Stomach smooth muscle (tissue), 2 donors: ENCODE measurements around the gene MINDY2.
A peak's percentile ranks its signal among the peaks of the same experiment; 100 is the strongest.

Source experiments
- H3K27ac ChIP-seq: one replicate; pipeline ENCODE4 v1.7.0; 2013; ENCODE audit warnings: mild to moderate bottlenecking, low read length, inconsistent platforms
- H3K27me3 ChIP-seq, 2 donors: one replicate each; pipeline ENCODE4 v1.7.0; 2013; ENCODE audit warnings: low read length in 2 of 2; ENCODE audit not compliant: insufficient read depth in 2 of 2, control insufficient read depth in 1 of 2
- H3K36me3 ChIP-seq, 2 donors: one replicate each; pipeline ENCODE4 v1.7.0; 2013; ENCODE audit warnings: low read length in 2 of 2; ENCODE audit not compliant: control insufficient read depth in 2 of 2, insufficient read depth in 2 of 2
- H3K4me1 ChIP-seq: one replicate; pipeline ENCODE4 v1.7.0; 2013; ENCODE audit warnings: low read length; ENCODE audit not compliant: control insufficient read depth, insufficient read depth
- H3K4me3 ChIP-seq, 2 donors: one replicate each; pipeline ENCODE4 v1.7.0; 2013; ENCODE audit warnings: low read length in 2 of 2
- H3K9ac ChIP-seq, 2 donors: one replicate each; pipeline ENCODE4 v1.7.0; 2013; ENCODE audit warnings: low read length in 2 of 2, mild to moderate bottlenecking in 1 of 2
- H3K9me3 ChIP-seq, 2 donors: one replicate each; pipeline ENCODE4 v1.7.0; 2013; ENCODE audit warnings: low read length in 2 of 2; ENCODE audit not compliant: control insufficient read depth in 2 of 2
- donor health status: healthy.
- donor health status: Pancreatic carcinoma.

The MINDY2 gene

GRCh38 chr15:58741032-58741431, 30.1 kb upstream of the MINDY2 start:
- Histone ChIP-seq H3K36me3 (no peaks in the 10 kb centered on the region), H3K4me3 (no peak overlapping the region), H3K9me3 (no peaks in the 10 kb centered on the region), H3K4me1 (no peaks in the 10 kb centered on the region), H3K27me3 (no peaks in the 10 kb centered on the region), H3K27ac (no peak overlapping the region), H3K9ac (no peak overlapping the region)

GRCh38 chr15:58742022-58742813, 28.9 kb upstream of the MINDY2 start:
- Histone ChIP-seq H3K9me3 (no peaks in the 10 kb centered on the region), H3K27me3 (no peaks in the 10 kb centered on the region), H3K36me3 (no peaks in the 10 kb centered on the region), H3K27ac (no peak overlapping the region), H3K4me3 (no peak overlapping the region), H3K9ac (no peak overlapping the region), H3K4me1 (peaks cover 4% of the 10 kb centered on the region)

GRCh38 chr15:58742819-58743502, 28.1 kb upstream of the MINDY2 start:
- Histone ChIP-seq H3K4me3 (no peak overlapping the region), H3K27ac (no peak overlapping the region), H3K9ac (no peak overlapping the region), H3K36me3 (no peaks in the 10 kb centered on the region), H3K4me1 (peaks cover 4% of the 10 kb centered on the region), H3K9me3 (no peaks in the 10 kb centered on the region), H3K27me3 (no peaks in the 10 kb centered on the region)

GRCh38 chr15:58746174-58746573, 24.9 kb upstream of the MINDY2 start:
- Histone ChIP-seq H3K4me3 (peak overlapping the region in 1 of 2 donors; percentile 9), H3K9ac (no peak overlapping the region), H3K9me3 (no peaks in the 10 kb centered on the region), H3K36me3 (no peaks in the 10 kb centered on the region), H3K4me1 (peaks cover 7% of the 10 kb centered on the region), H3K27ac (no peak overlapping the region), H3K27me3 (no peaks in the 10 kb centered on the region)

- Histone ChIP-seq H3K27ac (peak overlapping the region; percentile 84), H3K27me3 (no peaks in the 10 kb centered on the region), H3K4me1 (peaks cover 7% of the 10 kb centered on the region), H3K4me3 (peak overlapping the region; percentile 67 to 91), H3K36me3 (no peaks in the 10 kb centered on the region), H3K9me3 (no peaks in the 10 kb centered on the region), H3K9ac (peak overlapping the region; percentile 58 to 84)
Measured at GRCh38 chr15:58748040-58748851, 22.9 kb upstream of the MINDY2 start.

- no peaks in the 10 kb centered on the region for H3K27me3 ChIP-seq
- H3K4me1 ChIP-seq = peaks cover 7% of the 10 kb centered on the region
- peak overlapping the region; percentile 84 for H3K27ac ChIP-seq
- H3K36me3 ChIP-seq = no peaks in the 10 kb centered on the region
- H3K4me3 ChIP-seq = peak overlapping the region; percentile 67 to 91
- no peaks in the 10 kb centered on the region for H3K9me3 ChIP-seq
- H3K9ac ChIP-seq = peak overlapping the region; percentile 58 to 84
Measured at GRCh38 chr15:58748852-58749531, 22.1 kb upstream of the MINDY2 start.

GRCh38 chr15:58749532-58750337, 21.4 kb upstream of the MINDY2 start, which contains the start of gene ADAM10:
Gene ADAM10, minus strand, starts transcription at chr15:58749707. Its CDS starts 173 bp downstream, at chr15:58749534.
- H3K9ac ChIP-seq = peak within 1 kb of the TSS; percentile 71 to 87
- peak within 1 kb of the TSS; percentile 89 to 91 for H3K4me3 ChIP-seq
- H3K27ac ChIP-seq = peak within 1 kb of the TSS; percentile 91
- no peaks in the 10 kb centered on the region for H3K27me3 ChIP-seq
- peaks cover 7% of the 10 kb centered on the region for H3K4me1 ChIP-seq
- H3K9me3 ChIP-seq = no peaks in the 10 kb centered on the region
- H3K36me3 ChIP-seq = no peaks in the 10 kb centered on the region

- Histone ChIP-seq H3K4me3 (no peak overlapping the region), H3K27ac (no peak overlapping the region), H3K4me1 (peaks cover 3% of the 10 kb centered on the region), H3K9me3 (no peaks in the 10 kb centered on the region), H3K27me3 (no peaks in the 10 kb centered on the region), H3K36me3 (no peaks in the 10 kb centered on the region), H3K9ac (no peak overlapping the region)
Measured at GRCh38 chr15:58752716-58753115, 18.4 kb upstream of the MINDY2 start.

GRCh38 chr15:58755350-58755749, 15.8 kb upstream of the MINDY2 start:
- H3K27ac ChIP-seq = no peak overlapping the region
- no peaks in the 10 kb centered on the region for H3K9me3 ChIP-seq
- H3K4me3 ChIP-seq = no peak overlapping the region
- no peaks in the 10 kb centered on the region for H3K36me3 ChIP-seq
- H3K9ac ChIP-seq = no peak overlapping the region
- no peaks in the 10 kb centered on the region for H3K27me3 ChIP-seq
- H3K4me1 ChIP-seq = peaks cover 3% of the 10 kb centered on the region
